ENCODE measurements around the gene WWOX. TPM values are rescaled to one million over a fixed set of nuclear protein-coding genes. Genes with fewer than 3 reads are reported as not detected.

Gene WWOX
- total and polyA plus RNA-seq, 2 donors (not counting 3 experiments of a cell fraction or from before 2014, with no cell fraction given): 6.2 to 12.5 TPM

- intact Hi-C loops (cut with micrococcal nuclease) (no loop called here), dilution Hi-C loops (cut with MboI; ENCODE audit: extremely low pct_ligation_motif_present, low sequenced_read_pairs) (no loop called here)
- Histone ChIP-seq H3K9me1 (replicated peaks; ENCODE audit: control insufficient read depth, extremely low read depth, insufficient read depth, low read length) (no peaks in the 10 kb centered on the region), H3K9ac (replicated peaks; ENCODE audit: extremely low read depth, insufficient read depth, low read length) (no peak overlapping the region), H3K27ac (ENCODE audit: insufficient read depth, low read depth, low read length) (no peak overlapping the region), H3K4me2 (ENCODE audit: insufficient read depth, low read length) (no peak overlapping the region), H3K27me3 (ENCODE audit: control insufficient read depth in 2 of 2, insufficient read depth in 2 of 2, low read length in 2 of 2) (no peaks in the 10 kb centered on the region), H4K20me1 (replicated peaks; ENCODE audit: control insufficient read depth, extremely low read depth, insufficient read depth, low read length) (no peaks in the 10 kb centered on the region), H3K9me3 (replicated peaks; ENCODE audit: control insufficient read depth, insufficient read depth, low read length) (peaks cover 7% of the 10 kb centered on the region), H3K79me2 (ENCODE audit: control insufficient read depth, insufficient read depth, low read length) (no peaks in the 10 kb centered on the region), H3K4me3 (replicated peaks in 1 of 3; ENCODE audit: insufficient read depth in 1 of 3, low read depth in 1 of 3, low read length in 3 of 3) (no peak overlapping the region), H3K36me3 (ENCODE audit: control insufficient read depth in 2 of 2, extremely low read depth in 1 of 2, insufficient read depth in 2 of 2, low read length in 2 of 2) (no peaks in the 10 kb centered on the region), H3K4me1 (ENCODE audit: control insufficient read depth, extremely low read depth, insufficient read depth, low read length) (no peaks in the 10 kb centered on the region), H2AFZ (ENCODE audit: low read depth, low read length) (no peak overlapping the region)
- ChIA-PET CTCF (no interaction called here), POLR2A (no interaction called here)
- FAIRE-seq (no peak), DNase-seq (ENCODE audit: low read depth, low spot score) (no peak)
- BruUV-seq (replicated peaks): no TSS peak
- no peak for TF ChIP-seq POLR2AphosphoS5 (IDR thresholded peaks at IDR 0.05; ENCODE audit: insufficient read depth, low read depth, low read length)
- TF ChIP-seq FOS (IDR thresholded peaks at IDR 0.05; ENCODE audit: borderline replicate concordance, insufficient read depth, low read length): no peak
- no peak for TF ChIP-seq MYC (IDR thresholded peaks at IDR 0.05; ENCODE audit: low read depth, low read length)
- TF ChIP-seq POLR2A (IDR thresholded peaks at IDR 0.05; ENCODE audit: low read depth, low read length): no peak
- no peak for TF ChIP-seq EZH2 (IDR thresholded peaks at IDR 0.05; ENCODE audit: borderline replicate concordance, low read depth, low read length, severe bottlenecking)
- no peak for TF ChIP-seq GATA2 (IDR thresholded peaks at IDR 0.05; ENCODE audit: insufficient read depth, insufficient read length, low read depth, low read length)
- TF ChIP-seq CTCF (IDR thresholded peaks at IDR 0.05; ENCODE audit: extremely low read depth in 1 of 2, insufficient read depth in 1 of 2, low read depth in 1 of 2, low read length in 2 of 2): no peak
- TF ChIP-seq, protein P1, sequence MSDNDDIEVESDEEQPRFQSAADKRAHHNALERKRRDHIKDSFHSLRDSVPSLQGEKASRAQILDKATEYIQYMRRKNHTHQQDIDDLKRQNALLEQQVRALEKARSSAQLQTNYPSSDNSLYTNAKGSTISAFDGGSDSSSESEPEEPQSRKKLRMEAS (IDR thresholded peaks at IDR 0.05; ENCODE audit: insufficient read depth, insufficient read length): no peak
- TF ChIP-seq JUN (IDR thresholded peaks at IDR 0.05; ENCODE audit: borderline replicate concordance, insufficient read depth, insufficient read length, low read depth): no peak
Measured at GRCh38 chr16:78461496-78462287, 362.2 kb downstream of the WWOX start.
